AML-193 (cell line): ENCODE measurements around the gene DCDC2.
"Not testable (repeated sequence)": the region's sequence is repeated elsewhere in the genome, so short reads cannot be mapped to it uniquely, and the experiment has no call there.

ENCODE experiments used
- DNase-seq, 2 experiments: peaks; one replicate each; lab custom pipeline; 2025; lab: John Stamatoyannopoulos, UW

The DCDC2 gene

DNA sequence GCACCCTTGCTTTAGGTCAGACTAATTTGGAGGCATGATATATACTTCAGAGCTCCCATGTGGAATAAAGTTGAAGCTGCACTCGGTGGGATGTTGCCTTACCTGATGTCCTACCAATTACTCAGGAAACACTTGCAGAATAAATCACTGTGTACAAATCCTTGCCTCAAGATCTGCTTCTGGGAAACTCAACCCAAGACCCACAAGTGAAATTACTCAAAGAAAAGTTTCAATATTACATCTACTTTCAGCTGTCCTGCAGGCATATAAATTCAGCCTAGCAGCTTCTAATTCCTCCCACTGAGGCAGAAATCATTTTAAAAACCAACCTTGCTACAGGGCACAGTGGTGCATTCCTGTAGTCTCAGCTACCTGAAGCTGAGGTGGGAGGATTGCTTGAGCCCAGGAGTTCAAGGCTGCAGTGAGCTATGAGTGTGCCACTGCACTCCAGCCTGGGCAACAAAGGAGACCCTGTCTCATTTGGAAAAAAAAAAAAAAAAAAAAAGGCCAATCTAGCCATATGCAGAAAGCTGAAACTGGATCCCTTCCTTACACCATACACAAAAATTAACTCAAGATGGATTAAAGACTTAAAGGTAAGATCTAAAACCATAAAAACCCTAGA lies 20.7 kb upstream of the DCDC2 start:
- DNase-seq: no peak

DNA sequence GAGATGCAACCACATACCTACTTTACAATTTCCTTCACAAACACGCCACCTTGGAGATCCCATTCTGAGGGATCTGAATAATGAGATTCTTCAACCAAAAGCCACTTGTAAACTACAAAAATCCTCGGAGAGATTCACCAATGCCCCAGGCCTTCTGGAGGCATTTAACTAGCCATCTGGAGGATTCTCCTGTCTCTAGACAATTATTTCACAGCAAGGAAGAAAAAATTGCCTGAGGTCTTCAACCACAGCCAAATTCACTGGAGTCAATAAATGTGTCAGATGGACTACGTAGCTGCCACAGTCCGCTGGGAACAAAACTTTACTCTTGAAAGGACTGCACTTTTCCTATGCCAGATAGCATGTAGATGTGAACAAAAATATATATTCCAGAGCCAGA lies 19.0 kb upstream of the DCDC2 start:
- no peak for DNase-seq

DNA sequence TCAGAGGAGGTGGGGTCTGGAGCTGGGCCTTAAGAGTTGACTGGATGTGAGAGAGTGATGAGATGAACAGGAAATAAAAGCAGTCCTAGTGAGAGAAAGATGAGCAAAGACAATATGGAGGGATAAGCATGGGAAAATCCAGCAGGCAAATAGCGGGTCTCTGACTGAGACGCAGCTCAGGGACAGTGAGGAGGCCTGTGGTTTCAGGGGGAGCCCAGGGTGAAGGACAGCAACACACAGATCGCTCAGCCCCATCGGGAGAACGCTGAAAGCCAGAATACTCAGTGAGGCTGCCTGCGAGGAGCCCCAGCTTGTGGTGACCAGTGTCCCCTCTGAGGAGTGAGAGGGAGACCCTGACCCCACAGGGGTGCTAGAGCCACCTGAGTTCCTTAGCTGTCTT lies 16.8 kb upstream of the DCDC2 start:
- no peak for DNase-seq

DNA sequence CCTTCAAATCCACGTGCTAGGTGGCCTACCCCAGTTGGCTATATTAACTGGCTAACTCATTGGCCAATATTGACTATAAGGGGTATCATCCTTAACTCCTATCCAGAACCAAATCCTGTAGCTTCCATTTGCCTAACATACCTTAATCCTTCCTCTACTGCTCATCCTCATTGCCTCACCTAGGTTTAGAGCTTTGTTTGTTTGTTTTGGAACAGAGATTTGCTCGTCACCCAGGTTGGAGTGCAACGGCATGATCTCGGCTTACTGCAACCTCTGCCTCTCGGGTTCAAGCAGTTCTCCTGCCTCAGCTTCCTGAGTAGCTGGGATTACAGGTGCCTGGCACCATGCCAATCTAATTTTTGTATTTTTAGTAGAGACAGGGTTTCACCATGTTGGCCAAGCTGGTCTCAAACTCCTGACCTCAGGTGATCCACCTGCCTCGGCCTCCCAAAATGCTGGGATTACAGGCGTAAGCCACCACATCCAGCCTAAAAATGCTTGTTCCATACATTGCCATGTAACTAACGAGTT lies 7.3 kb upstream of the DCDC2 start:
- DNase-seq: not testable (repeated sequence)

DNA sequence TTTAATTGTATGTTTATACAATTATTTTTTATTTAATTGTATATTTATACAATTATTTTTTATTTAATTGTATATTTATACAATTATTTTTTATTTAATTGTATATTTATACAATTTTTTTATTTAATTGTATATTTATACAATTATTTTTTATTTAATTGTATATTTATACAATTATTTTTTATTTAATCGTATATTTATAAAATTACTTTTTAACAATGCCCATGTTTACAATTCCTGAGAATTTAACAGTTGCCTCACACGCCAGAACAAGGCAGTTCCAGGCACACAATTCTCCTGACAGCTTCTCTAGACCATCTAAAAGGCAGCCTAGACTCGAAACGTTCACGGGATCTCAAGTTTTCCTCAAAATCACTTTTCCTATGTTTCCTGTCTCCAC lies 4.5 kb upstream of the DCDC2 start:
- not testable (repeated sequence) for DNase-seq

DNA sequence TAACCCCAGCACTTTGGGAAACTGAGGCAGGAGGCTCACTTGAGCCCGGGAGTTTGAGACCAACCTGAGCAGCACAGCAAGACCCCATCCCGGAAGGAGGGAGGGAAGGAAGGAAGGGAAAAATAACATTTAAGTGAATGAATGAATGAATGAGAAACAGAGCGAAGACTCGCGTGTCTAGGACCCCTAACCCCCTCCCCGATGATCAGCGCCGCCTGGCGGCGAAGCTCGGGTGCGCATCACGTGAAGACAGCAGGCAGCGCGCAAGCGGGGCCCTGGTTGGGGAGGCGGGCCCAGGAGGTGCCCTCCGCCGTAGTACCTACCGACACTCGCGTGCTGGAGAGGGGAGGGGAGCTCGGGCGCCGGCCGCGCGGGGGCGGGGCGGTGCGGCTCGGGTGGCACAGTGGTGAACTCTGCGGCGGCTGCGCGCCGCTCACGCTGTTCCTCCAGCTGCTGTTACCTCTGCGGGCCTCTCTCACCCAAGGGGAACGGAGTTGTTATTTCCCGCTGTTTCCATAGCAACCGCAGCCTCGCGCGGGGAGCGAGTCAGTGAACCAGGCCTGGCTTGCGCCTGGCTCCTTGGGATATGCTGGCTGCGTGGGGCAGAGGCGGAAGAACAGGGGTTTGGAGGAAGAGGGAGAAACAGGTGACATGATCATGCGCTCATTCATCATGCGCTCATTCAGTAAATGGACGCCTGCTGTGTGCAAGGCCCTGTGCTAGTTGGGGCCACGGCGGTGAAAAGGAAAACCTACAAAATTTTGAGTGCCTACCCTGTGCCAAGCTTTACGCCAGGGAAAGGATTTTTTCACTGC lies 2.0 kb upstream of the DCDC2 start:
- DNase-seq: peak; percentile 76 to 78

DNA sequence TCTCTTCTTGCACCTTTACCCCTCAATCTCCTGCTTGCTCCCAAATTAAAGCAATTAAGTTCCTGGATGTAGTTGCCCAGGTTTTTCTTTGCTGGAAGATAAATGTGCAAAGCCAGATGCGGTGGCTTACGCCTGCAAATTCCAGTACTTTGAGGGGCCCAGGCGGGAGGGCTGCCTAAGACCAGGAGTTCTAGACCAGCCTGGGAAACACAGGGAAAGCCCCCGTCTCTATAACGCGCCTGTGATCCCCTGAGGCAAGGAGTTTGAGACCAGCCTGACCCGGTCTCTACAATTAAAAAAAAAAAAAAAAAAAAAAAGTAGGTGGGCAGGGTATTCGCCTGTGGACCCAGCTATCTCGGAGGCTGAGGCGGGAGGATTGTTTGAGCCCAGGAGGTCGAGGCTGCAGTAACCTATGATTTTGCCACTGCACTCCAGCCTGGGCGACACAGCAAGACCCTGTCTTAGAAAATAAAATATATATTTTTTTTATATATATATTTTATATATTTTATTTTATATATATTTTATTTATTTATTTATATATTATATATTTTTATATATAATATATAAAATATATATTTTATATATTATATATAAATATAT lies 461 bp upstream of the DCDC2 start:
- no peak for DNase-seq

DNA sequence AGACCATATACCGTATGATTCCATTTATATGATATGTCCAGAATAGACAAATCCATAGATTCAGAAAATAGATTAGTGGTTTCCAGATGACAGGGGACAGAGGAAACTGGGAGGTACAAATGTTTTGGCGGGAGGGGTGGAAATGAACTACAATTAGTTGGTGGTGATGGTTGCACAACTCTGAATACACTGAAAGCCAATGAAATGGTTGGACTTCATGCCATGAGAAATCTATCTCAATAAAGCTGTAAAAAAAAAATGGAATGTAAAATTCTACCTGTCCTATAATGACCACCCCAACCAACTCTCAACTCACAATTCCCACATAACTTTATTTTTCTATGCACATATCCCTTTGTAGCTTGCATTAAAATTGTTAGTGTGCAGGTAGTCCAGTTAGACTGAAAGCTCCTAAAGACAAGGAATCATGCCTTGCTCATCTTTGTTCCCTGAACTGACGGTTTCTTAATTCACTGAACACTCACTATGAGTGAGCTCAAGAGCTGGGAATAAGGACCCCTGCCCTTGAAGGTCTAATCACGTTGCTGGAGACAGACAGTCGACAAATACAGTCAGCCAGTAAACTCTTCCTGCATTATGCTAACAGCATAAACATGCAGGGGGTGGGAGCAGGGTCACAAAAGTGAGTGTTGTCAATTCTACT lies 1.4 kb downstream of the DCDC2 start:
- no peak for DNase-seq

DNA sequence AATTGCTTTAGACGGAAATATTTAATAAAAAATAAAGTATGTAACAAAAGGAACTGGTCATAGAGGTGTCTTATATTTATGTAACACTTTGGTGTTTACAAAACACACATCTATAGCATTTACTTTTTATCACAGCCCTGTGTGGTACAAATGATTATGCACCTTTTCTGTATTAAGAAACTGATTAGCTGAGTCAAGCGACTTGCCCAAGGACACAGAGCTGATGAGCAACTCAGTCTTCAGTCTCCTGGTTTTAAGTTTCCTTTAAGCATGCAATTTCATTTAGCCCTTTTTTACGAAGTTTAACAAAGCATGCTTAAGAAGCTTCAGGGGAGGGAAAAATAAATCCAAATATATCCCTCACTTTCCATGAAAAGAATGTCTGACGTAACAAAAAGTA lies 2.5 kb downstream of the DCDC2 start:
- no peak for DNase-seq

DNA sequence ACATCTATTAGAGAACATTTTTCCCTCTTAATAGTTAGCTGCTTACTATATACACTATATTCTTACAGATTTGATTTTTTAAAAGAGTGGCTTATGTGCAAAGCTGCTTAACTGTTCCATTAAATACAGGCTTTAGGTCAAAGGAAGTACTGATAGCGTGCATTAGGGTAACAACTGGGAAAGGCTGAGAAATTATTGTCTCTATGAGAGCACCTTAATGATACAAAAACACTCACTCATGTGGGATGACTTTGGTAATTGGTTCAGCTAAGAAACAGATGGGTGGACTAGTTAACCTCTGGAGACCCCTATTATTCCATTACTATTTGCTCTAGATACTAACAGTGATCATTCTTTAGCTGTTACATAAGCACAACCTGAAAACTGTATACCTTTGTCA lies 4.0 kb downstream of the DCDC2 start:
- no peak for DNase-seq

DNA sequence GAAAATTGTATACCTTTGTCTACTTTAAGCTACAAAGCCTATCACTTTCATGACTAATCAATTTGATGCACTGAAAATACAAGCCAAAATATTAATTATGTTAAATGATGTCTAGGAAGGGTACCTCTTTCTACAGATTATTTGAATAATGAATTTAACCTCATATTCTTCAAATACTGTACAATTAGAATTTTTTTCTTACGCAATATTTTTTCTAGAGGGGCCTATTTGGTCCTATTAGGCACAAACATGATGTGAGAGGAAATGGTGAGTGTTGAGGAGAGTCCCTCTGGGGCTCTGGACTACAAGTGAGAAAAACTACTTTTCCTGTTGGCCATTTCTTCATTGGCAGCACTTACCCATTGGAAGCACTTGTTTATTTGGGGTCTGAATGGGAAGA lies 5.4 kb downstream of the DCDC2 start:
- no peak for DNase-seq

DNA sequence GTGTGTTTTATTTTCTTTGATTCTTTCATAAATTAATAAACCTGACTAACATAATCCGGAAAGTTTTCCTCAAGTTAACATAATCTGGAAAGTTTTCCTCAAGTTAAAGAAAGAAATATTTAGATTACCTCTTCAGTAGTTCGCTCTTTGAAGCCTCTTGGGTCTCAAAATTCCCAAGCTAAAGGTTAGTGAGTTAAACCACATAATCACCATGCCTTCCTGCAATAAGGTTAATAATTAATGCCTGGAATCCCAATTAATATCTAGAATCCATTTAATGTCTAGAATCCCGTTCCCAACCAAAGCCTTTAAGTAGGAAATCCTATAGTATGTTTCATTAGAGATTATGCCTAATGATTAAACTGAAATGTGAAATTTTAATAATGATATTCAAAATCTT lies 12.9 kb downstream of the DCDC2 start:
- DNase-seq: no peak

DNA sequence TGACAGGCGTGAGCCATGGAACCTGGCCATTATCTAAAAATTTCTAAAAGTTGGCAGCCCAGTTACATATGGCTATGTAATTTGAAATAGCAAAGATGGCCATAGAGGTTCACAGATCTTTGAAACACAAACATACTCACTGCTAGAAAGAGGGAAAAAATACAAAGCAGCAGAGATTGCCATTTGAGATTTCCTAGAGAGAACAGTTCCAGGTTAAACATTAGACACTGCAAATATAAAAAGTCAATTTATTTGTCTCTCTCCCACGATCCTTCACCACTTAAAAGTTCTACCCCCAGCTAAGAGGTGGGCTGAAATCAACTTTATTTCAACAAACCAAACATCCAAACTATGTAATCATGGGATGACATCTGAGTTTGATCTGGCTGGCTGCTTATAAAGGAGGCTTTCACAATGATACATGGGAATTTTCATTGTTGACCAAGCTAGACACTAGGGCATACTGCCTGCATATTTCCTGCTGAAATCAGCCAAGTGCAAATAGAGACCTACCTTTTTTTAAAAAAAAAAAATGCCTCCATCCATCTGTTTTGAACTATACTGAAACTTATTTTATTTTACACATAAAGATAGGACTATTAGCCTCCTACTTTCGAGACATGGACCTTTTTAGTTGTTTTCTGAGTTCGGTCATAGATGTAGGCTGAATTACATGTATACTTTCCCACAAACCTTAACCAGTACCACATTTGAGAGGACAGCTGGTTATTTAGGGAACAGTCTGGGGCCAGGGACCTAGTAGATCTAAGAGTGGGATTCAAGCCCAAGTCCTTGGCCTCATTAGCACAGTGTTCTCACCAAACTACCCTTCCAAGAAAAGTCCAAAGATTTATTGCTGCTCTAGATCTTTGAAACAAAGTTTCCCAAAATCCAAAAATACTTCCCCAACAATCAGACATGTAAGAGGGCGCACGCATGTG lies 16.6 kb downstream of the DCDC2 start:
- DNase-seq: no peak

DNA sequence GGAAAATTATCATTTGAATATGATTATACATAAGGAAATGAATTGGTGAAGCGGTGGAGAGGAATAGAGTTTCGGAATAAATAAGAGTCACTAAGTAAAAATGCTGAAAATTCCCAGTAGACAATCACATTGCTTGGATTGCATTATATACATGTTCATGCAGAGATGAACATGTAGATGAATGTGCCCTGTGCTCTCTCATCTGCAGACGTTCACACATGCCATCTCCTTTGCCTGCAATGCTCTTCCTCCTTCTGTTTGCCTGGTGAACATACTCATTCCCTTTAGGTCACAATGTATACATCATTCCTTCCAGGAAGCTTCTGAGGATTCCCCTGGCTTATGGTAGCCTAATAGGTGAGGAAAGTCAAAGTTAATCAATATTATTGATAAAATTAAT lies 17.9 kb downstream of the DCDC2 start:
- no peak for DNase-seq

DNA sequence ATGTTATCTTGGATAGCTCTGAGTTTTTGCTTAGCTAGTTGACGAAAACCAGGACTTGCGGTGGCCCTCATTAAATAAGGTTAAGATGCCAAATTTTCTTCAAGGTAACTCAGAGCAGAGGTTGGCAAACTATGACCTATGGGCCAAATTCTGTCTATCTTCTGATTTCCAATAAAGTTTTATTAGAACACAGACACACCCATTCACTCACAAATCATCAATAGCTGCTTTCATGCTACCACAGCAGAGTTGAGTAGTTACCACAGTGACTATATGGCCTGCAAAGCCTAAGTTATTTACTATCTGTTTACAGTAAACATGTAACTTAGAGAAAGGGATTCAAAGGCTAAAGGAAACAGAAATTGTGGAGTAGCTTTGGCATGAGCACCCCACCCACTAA lies 23.6 kb downstream of the DCDC2 start:
- DNase-seq: no peak

DNA sequence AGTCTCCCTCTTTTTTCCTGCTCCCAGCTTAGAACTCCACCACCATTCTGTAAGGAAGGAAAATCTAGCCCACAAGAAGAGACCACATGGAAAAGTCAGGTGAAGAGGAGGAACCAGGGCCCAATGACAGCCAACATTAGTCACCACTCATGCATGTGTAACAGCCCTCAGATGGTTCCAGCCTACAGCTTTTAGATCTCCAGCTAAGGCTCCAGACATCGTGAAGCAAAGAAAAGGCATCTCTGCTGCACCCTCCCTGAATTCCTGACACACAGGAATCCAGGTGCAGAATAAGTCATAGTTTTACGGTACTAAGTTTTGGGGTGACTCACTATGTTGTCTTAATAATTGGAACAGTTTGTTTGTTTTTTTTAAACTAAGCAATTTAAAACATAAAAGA lies 25.5 kb downstream of the DCDC2 start:
- DNase-seq: no peak

DNA sequence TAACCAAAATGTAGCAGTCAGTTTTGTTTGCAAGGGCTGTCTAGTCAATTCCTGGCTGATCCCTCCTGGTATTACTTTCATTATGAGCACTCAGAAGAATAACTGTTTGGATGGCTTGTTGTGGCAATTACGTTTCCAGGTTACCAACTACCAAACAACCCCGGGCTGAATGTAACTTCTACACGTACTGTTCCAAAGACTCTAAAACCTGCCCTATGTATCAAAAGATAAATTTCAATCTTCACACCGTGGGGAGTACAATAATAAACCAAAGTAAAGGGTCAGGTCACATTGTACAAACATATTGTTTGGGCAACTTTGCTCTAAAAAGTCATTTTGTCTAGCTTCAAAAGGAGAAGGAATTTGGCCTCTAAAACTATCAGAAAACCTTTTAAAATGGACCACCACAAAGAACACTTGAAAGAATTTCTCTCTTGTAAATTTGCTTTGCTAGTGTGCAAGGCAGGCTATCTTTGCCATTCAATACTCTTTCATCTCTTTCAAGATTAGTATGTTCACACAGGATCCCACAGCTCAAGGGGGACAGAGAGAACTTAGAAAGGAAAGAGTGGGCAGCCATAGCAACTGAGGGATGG lies 27.6 kb downstream of the DCDC2 start:
- no peak for DNase-seq

DNA sequence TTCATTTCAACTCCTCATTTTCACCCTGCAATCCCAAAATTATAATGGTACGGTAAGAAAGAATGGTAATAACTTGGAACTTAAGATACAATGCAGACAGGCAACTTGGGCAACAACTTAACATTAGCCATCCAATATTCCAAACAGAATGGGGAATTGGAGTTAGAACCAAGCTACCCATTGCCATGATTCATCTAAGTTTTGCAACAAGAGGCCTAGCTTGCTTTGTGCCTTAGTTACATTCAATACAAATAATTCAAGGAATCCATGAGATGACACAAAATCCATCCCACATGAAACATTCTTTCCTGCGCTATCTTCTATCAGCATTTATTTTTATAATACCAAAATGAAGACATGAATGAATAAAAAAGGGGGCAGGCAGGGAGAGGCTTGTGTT lies 28.4 kb downstream of the DCDC2 start:
- no peak for DNase-seq

DNA sequence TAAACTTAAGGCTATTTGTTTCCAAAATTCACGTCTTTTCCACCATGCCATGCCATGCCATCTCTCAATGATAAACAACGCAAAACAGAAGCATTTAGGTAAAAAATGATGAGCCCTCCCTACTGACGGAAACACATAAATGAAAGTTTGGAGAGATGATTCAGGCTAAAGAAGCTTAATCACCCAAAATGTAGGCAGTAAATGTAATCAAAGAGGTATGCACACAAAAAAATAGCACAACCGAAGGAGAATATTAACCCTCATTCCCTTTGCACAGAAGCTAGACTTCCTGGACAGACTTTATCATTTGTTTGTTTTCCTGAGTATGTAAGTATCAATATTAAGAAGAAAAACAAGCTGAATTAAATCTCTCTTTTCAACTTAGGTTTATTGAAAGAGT lies 28.8 kb downstream of the DCDC2 start:
- no peak for DNase-seq

DNA sequence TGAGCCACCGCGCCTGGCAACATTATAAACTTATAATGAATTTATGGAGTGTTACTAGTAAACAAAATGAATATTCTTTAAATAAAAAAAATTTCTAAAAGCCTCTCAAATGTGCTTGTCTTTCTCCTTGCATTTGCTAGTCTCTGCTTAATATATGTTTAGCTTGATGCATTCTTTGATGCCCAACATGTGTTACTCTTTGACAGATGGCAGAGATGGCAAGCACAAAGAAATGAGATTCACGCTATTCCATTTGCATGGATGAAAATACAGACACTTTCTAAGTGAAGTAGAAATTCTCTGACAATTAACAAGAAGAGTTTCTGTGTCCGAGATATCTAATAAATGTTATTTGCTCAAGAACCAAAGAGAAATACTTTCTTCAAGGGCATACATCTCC lies 30.1 kb downstream of the DCDC2 start:
- no peak for DNase-seq

DNA sequence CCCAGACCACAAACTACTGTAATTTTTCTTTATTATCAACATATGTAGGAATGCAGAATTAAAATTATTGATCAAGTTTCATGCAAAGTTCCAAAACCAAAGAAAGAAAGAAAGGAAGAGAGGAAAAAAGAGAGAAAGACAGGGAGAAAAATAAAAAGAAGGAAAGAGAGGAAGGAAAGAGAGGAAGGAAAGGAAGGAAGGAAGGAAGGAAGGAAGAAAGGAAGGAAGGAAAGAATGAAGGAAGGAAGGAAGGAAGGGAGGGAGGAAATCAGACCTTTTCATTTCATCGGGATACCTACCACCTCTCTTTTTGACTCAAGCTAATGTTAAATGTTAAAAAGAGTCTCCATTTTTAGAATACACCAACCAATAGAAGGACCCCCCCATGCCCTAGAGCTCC lies 31.9 kb downstream of the DCDC2 start:
- no peak for DNase-seq
